BJ (cell line): ENCODE data around the gene CHRNA7. TPM values are rescaled to one million over a fixed set of nuclear protein-coding genes. Genes with fewer than 3 reads are reported as not detected.

Source experiments
- CTCF ChIA-PET: fragments of 350-600 bp; formaldehyde crosslinking; extraction: SDS; loops from one replicate; lab custom pipeline; 2021; ENCODE audit warnings: antibody characterized with exemption, inconsistent platforms; lab: Yijun Ruan, JAX
- POLR2A ChIA-PET: fragments of 300-600 bp; sonication (Branson Sonifier 250); formaldehyde crosslinking; extraction: SDS; loops from one replicate; lab custom pipeline; 2021; ENCODE audit warnings: antibody characterized with exemption; lab: Charles Lee
- DNase-seq: peaks from one replicate; pipeline ENCODE4 v3.0.0-alpha.2; 2011; ENCODE audit warnings: low read depth
- H3K27me3 ChIP-seq: 2 replicates; pipeline ENCODE4 v1.6.0; 2011; ENCODE audit warnings: low read length; ENCODE audit not compliant: control insufficient read depth, insufficient read depth
- H3K36me3 ChIP-seq: 2 replicates; pipeline ENCODE4 v1.5.1; 2011; ENCODE audit warnings: low read length; ENCODE audit not compliant: control insufficient read depth, insufficient read depth
- H3K4me3 ChIP-seq: 2 replicates; pipeline ENCODE4 v1.5.1; 2011; ENCODE audit warnings: low read depth, mild to moderate bottlenecking, control low read depth, low read length
- polyA plus RNA-seq: library from polyadenylated mRNA; depleted of rRNA; stranded (reverse); fragments of >200 nt; gene quantifications from 2 replicates; pipeline ENCODE4 v1.2.3, GENCODE V29; 2011
- TF ChIP-seq, protein P1 (sequence below): IDR thresholded peaks from 2 replicates; pipeline ENCODE4 v1.5.1; 2011; ENCODE audit warnings: low read depth, mild to moderate bottlenecking, control low read depth, inconsistent platforms, low read length, moderate library complexity; ENCODE audit not compliant: insufficient read depth

The CHRNA7 gene
- polyA plus RNA-seq, 1 experiment = 0.10 TPM

DNA sequence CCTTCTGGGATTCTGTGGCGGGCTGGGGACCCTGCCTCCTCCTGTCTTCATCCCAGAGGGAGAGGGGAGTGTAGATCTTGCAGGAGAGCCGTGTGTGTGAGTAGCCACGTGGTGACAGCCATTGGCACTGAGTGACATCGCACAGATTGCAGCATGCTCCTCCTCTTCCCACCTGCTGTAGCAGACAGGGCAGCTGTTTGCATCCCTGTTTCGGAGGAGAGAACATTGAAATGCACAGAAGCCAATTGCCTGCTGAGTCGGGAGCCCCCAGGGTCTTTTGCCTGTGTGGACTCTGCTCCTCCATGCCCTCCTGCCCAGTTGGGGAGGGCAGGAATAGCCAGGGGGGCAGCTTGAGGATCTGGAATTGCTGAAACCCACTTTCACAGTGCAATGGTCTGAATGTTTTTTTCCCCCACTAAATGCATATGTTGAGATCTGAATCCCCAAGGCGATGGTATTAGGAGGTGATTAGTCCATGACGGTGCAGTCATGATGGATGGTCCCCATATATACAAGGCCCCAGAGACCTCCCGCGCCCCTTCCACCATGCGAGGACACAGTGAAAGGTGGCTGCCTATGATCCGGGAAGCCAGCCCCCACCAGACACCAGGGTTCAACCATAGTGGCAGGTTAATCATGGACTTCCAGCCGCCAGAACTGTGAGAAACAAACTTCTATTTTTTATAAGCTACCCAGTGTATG, 66.8 kb downstream of the CHRNA7 start:
- DNase-seq = no peak

DNA sequence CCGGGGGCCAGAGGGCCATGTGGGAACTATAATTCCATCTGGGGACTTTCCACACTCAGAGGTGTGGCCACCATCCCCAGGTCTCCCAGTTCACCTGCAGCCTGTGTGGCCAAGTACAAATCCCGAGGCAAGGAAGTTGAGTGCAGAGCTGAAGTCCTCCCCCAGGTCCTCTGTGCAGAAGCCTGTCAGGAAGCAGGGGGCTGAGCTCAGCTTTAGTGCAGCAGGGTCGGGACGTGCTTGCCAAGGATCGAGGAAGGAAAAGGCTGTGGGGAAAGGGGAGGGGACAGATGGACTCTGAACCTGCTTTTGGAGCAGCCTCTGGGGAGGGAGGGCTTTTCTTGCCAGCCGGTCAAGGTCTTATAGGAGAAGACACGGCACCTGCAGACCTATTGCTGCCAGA, 67.7 kb downstream of the CHRNA7 start:
- ChIA-PET POLR2A (no interaction called here), CTCF (no interaction called here)
- no peaks in the 10 kb centered on the region for H3K27me3 ChIP-seq
- TF ChIP-seq, protein P1, sequence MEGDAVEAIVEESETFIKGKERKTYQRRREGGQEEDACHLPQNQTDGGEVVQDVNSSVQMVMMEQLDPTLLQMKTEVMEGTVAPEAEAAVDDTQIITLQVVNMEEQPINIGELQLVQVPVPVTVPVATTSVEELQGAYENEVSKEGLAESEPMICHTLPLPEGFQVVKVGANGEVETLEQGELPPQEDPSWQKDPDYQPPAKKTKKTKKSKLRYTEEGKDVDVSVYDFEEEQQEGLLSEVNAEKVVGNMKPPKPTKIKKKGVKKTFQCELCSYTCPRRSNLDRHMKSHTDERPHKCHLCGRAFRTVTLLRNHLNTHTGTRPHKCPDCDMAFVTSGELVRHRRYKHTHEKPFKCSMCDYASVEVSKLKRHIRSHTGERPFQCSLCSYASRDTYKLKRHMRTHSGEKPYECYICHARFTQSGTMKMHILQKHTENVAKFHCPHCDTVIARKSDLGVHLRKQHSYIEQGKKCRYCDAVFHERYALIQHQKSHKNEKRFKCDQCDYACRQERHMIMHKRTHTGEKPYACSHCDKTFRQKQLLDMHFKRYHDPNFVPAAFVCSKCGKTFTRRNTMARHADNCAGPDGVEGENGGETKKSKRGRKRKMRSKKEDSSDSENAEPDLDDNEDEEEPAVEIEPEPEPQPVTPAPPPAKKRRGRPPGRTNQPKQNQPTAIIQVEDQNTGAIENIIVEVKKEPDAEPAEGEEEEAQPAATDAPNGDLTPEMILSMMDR = no peak
- no peaks in the 10 kb centered on the region for H3K36me3 ChIP-seq
- H3K4me3 ChIP-seq = no peak overlapping the region
- DNase-seq = no peak

More for the DNA sequence above, 66.8 kb downstream of the CHRNA7 start:
- H3K4me3 ChIP-seq = no peak overlapping the region
- ChIA-PET CTCF (no interaction called here), POLR2A (no interaction called here)
- no peaks in the 10 kb centered on the region for H3K27me3 ChIP-seq
- TF ChIP-seq, protein P1 = no peak
- H3K36me3 ChIP-seq = no peaks in the 10 kb centered on the region

DNA sequence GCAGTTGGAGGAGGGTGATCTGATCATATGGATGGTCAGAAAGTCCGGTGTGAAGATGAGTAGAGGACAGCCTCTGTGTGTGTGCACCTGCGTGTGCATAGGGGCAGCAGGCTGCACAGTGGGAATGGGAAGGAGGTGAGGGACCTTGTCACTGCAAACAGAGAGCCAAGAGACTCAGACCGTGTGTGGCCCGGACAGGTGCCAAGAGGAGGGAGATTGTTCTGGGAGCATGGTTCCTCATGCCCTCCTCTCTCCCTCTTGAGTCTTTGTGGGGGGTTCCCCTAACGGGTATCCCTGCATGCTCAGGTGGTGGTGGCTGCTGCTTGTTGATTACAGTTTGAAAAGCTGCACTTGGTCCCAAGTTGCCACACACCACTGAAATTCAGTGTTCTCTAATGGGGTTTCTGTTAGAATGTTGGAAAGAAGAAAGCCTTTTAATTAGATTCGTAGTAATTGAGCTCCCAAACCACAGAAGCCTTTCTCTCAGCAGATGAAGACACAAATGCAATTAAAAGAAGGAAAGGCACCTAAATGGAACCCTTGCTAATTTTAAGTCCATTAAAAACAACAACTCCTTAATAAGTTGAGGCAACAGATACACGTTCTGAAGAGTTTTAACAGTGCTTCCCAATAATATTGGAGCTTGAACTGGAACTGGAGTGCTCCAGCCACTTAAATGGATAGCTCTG, 68.9 kb downstream of the CHRNA7 start:
- H3K27me3 ChIP-seq = no peaks in the 10 kb centered on the region
- CTCF ChIA-PET = no interaction called here
- H3K4me3 ChIP-seq = no peak overlapping the region
- TF ChIP-seq, protein P1 = no peak
- no peaks in the 10 kb centered on the region for H3K36me3 ChIP-seq
- no peak for DNase-seq
- POLR2A ChIA-PET = no interaction called here

DNA sequence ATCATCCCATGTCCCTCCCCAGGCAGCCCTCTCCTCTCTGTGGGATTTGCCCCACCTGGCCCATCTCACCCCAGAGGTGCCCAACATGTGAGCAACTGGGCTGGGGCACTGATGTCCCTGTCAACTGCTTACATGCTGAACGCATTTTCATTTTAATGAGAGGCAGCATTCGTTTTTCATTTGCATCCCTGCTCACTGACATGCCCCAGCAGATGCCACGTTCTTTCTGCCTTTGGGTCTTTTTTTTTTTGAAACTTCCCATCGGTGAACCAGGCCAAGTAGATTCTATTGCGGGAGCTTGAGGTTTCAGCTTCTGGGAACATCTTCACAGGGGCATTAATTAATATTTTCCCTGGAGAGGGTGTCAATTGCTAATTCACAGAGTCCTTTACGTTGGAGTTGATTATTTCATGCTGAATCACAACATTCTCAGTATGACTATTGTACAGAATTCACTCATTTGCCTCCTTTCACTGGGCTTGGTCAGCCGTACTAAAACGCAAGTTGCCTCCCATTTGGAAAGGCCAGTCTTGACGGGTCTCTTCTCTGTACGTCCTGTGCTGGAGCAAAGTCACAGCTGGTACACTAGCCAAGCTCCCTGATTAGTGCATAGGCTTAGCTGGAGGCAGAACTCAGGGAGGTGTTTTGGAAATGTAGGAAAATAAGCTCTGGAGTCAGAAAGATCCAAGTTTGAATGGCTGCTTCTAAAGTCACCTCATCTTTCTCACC, 69.8 kb downstream of the CHRNA7 start:
- ChIA-PET CTCF (no interaction called here), POLR2A (no interaction called here)

More for the DNA sequence above, 69.8 kb downstream of the CHRNA7 start:
- DNase-seq = no peak
- Histone ChIP-seq H3K27me3 (no peaks in the 10 kb centered on the region), H3K4me3 (no peak overlapping the region), H3K36me3 (no peaks in the 10 kb centered on the region)
- TF ChIP-seq, protein P1 = no peak
